Immature natural killer cell (primary cell): ENCODE data around the gene CYBA. TPM values are rescaled to one million over a fixed set of nuclear protein-coding genes. Genes with fewer than 3 reads are reported as not detected.
"Not testable (repeated sequence)": the region's sequence is repeated elsewhere in the genome, so short reads cannot be mapped to it uniquely, and the experiment has no call there.

Experiments
- DNase-seq, 3 donors: peaks; one replicate each; pipeline ENCODE4 v3.0.0; 2022; ENCODE audit warnings: mixed read lengths in 1 of 3
- H3K27ac Mint-ChIP-seq, 6 donors: one replicate each; pipeline ENCODE4 v1.8.0; 2020; ENCODE audit warnings: mixed read lengths in 6 of 6, mild to moderate bottlenecking in 5 of 6, inconsistent platforms in 4 of 6, moderate library complexity in 3 of 6
- H3K27me3 Mint-ChIP-seq, 3 donors: one replicate each; pipeline ENCODE4 v1.8.0; 2020 to 2021; ENCODE audit warnings: low read depth in 3 of 3, mild to moderate bottlenecking in 3 of 3, mixed read lengths in 3 of 3, moderate library complexity in 3 of 3, inconsistent platforms in 1 of 3
- H3K36me3 Mint-ChIP-seq, 3 donors: one replicate each; pipeline ENCODE4 v1.8.0; 2020; ENCODE audit warnings: mixed read lengths in 3 of 3, inconsistent platforms in 2 of 3, mild to moderate bottlenecking in 2 of 3
- H3K4me1 Mint-ChIP-seq, 2 donors: one replicate each; pipeline ENCODE4 v1.8.0; 2020; ENCODE audit warnings: inconsistent platforms in 2 of 2, mild to moderate bottlenecking in 2 of 2, mixed read lengths in 2 of 2, moderate library complexity in 1 of 2
- H3K4me3 Mint-ChIP-seq, 5 donors: one replicate each; pipeline ENCODE4 v1.8.0; 2020; ENCODE audit warnings: mild to moderate bottlenecking in 5 of 5, mixed read lengths in 5 of 5, inconsistent platforms in 3 of 5, moderate library complexity in 3 of 5
- H3K9me3 Mint-ChIP-seq, 6 donors: one replicate each; pipeline ENCODE4 v1.8.0; 2020; ENCODE audit warnings: mild to moderate bottlenecking in 6 of 6, mixed read lengths in 6 of 6, inconsistent platforms in 4 of 6, moderate library complexity in 3 of 6
- polyA plus RNA-seq, 3 donors: library from polyadenylated mRNA; unstranded; fragments of 300-500 nt; fragmentation: Illumina TruSeq; gene quantifications; one replicate each; pipeline ENCODE4 v1.2.3, GENCODE V29; 2021

The CYBA gene
- polyA plus RNA-seq, 3 donors from 2014 or later, result 2,079 to 2,787 (median 2,690) TPM

GRCh38 chr16:88610909-88611812 lies 39.7 kb downstream of the CYBA start:
- no peak for DNase-seq
- Mint-ChIP-seq H3K4me3 (no peak overlapping the region), H3K27ac (peak overlapping the region in 3 of 6 donors; percentile 7 to 53 (median 44)), H3K9me3 (no peaks in the 10 kb centered on the region), H3K4me1 (peaks cover 9 to 19% of the 10 kb centered on the region in 2 donors), H3K36me3 (peaks cover 15 to 37% (median 28%) of the 10 kb centered on the region in 3 donors), H3K27me3 (peaks cover 0 to 6% (median 4%) of the 10 kb centered on the region in 3 donors)

- H3K9me3 Mint-ChIP-seq, result no peaks in the 10 kb centered on the region
- DNase-seq, result no peak
- peaks cover 15 to 37% (median 25%) of the 10 kb centered on the region in 3 donors for H3K36me3 Mint-ChIP-seq
- peaks cover 6 to 19% of the 10 kb centered on the region in 2 donors for H3K4me1 Mint-ChIP-seq
- H3K27ac Mint-ChIP-seq, result peak overlapping the region in 3 of 6 donors; percentile 37 to 70 (median 61)
- H3K4me3 Mint-ChIP-seq, result no peak overlapping the region
- peaks cover 0 to 6% (median 6%) of the 10 kb centered on the region in 3 donors for H3K27me3 Mint-ChIP-seq
These were observed 40.8 kb downstream of the CYBA start for GRCh38 chr16:88610080-88610479.

GRCh38 chr16:88609426-88609825 lies 41.4 kb downstream of the CYBA start:
- not testable (repeated sequence) for H3K27me3 Mint-ChIP-seq, DNase-seq, H3K4me3 Mint-ChIP-seq, H3K27ac Mint-ChIP-seq, H3K9me3 Mint-ChIP-seq
- Mint-ChIP-seq H3K36me3 (peaks cover 15 to 35% (median 24%) of the 10 kb centered on the region in 3 donors), H3K4me1 (peaks cover 6 to 19% of the 10 kb centered on the region in 2 donors)

- H3K27ac Mint-ChIP-seq, result peak overlapping the region in 3 of 6 donors; percentile 42 to 75 (median 59)
- no peaks in the 10 kb centered on the region for H3K9me3 Mint-ChIP-seq
- H3K27me3 Mint-ChIP-seq, result peaks cover 0 to 6% (median 3%) of the 10 kb centered on the region in 3 donors
- peaks cover 4 to 11% of the 10 kb centered on the region in 2 donors for H3K4me1 Mint-ChIP-seq
- H3K4me3 Mint-ChIP-seq, result no peak overlapping the region
- peaks cover 15 to 30% (median 15%) of the 10 kb centered on the region in 3 donors for H3K36me3 Mint-ChIP-seq
- DNase-seq, result no peak
These were observed 42.8 kb downstream of the CYBA start for GRCh38 chr16:88608076-88608475.

DNA sequence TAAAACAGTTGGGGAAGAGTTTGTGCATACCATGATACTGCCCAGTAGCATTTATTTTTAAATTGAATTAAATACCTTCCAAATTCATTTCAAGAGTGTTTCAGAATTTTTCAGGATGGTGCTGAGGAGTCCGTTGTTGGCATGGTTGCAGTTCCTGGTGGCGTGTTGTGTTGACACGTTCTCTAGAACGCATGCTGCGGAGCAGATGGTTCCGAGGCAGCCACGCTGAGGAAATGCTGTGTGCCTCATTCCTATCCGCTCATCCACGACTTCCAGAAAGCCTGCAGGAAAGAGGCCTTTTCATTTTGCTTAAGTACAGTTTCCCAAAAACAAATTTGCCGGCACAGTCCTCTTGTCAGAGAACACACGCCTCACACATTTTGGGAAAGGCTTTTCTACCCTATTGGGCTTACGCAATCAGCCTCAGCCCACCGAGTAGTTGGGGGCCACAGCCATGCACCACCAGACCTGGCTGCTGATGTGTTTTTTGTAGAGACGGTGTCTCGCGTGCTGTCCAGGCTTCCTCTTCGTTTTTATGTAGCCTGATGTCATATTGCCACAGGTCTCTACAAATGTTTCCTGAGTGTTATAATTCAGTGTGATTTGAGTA lies 44.6 kb downstream of the CYBA start:
- Mint-ChIP-seq H3K4me3 (no peak overlapping the region), H3K9me3 (no peaks in the 10 kb centered on the region), H3K27ac (peak overlapping the region in 3 of 6 donors; percentile 16 to 50 (median 40)), H3K4me1 (peaks cover 4 to 11% of the 10 kb centered on the region in 2 donors), H3K27me3 (peaks cover 0 to 6% (median 0%) of the 10 kb centered on the region in 3 donors), H3K36me3 (peaks cover 15 to 27% (median 20%) of the 10 kb centered on the region in 3 donors)
- no peak for DNase-seq

- Mint-ChIP-seq H3K4me1 (peaks cover 2 to 18% of the 10 kb centered on the region in 2 donors), H3K9me3 (no peaks in the 10 kb centered on the region), H3K27me3 (peaks cover 0 to 6% (median 0%) of the 10 kb centered on the region in 3 donors)
These were observed 45.4 kb downstream of the CYBA start for GRCh38 chr16:88605186-88606147.

GRCh38 chr16:88602091-88602490 lies 48.8 kb downstream of the CYBA start:
- H3K9me3 Mint-ChIP-seq, result no peaks in the 10 kb centered on the region
- no peak for DNase-seq
- peaks cover 2 to 19% of the 10 kb centered on the region in 2 donors for H3K4me1 Mint-ChIP-seq
- peak overlapping the region in 1 of 6 donors; percentile 17 for H3K27ac Mint-ChIP-seq
- H3K36me3 Mint-ChIP-seq, result peaks cover 5 to 22% (median 7%) of the 10 kb centered on the region in 3 donors
- peaks cover 0 to 4% (median 2%) of the 10 kb centered on the region in 3 donors for H3K27me3 Mint-ChIP-seq
- H3K4me3 Mint-ChIP-seq, result no peak overlapping the region

More at GRCh38 chr16:88605186-88606147, 45.4 kb downstream of the CYBA start:
- no peak for DNase-seq
- Mint-ChIP-seq H3K27ac (no peak overlapping the region), H3K36me3 (peaks cover 11 to 28% (median 14%) of the 10 kb centered on the region in 3 donors), H3K4me3 (no peak overlapping the region)

DNA sequence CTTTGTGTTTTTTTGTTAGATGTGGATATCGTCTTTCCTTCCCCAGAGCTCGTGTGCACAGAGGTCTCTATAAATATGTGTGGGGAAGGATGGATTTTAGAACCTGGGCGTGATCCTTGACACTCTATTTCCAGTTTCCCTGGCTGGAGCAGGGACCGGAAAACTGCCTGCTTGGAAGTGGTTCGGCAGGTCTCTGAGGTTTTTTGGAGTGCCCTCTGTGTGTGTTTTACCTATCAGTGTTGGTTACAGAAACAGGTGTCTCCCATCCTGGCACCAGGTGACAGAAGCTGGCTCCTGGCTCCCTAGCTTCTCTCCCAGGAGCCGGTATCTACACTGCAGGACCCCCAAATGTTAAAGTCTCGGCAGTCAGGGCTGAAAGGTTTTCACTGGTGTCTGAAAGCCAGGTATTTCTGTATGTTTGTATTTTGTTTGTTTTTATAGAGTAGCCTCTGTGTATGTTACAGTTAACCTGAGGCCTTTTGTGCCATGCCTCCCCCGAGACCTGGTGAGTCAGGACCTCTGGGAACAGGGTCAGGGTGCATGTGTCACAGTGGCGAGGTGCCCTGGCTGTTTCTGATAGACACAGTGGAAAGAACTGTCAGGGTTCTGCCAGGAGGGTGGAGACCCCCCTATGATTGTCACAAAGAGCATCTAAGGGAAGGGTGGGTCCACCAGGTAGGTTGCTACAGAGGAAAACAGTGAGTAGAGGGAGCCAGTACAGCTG lies 49.4 kb downstream of the CYBA start:
- H3K27ac Mint-ChIP-seq, result peak overlapping the region in 3 of 6 donors; percentile 30 to 56 (median 31)
- DNase-seq, result no peak
- H3K9me3 Mint-ChIP-seq, result no peaks in the 10 kb centered on the region
- peaks cover 0 to 2% (median 2%) of the 10 kb centered on the region in 3 donors for H3K27me3 Mint-ChIP-seq
- H3K4me1 Mint-ChIP-seq, result peaks cover 2 to 18% of the 10 kb centered on the region in 2 donors
- peaks cover 5 to 21% (median 6%) of the 10 kb centered on the region in 3 donors for H3K36me3 Mint-ChIP-seq
- no peak overlapping the region for H3K4me3 Mint-ChIP-seq

DNA sequence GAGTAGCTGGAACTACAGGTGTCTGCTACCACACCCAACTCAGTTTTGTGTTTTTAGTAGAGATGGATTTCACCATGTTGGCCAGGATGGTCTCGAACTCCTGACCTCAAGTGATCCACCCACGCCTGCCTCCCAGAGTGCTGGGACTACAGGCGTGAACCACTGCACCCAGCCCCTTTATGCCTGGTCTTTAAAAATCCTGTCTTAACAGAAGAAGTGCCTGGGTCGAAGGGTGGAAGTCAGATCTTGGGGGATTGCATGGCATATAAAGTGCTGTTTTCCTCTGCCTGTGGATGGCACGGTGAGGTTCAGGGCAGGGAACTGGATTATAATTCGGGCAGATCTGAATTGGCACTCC lies 50.3 kb downstream of the CYBA start:
- Mint-ChIP-seq H3K27ac (peak overlapping the region in 3 of 6 donors; percentile 32 to 42 (median 41)), H3K4me3 (no peak overlapping the region), H3K4me1 (peaks cover 5 to 23% of the 10 kb centered on the region in 2 donors), H3K27me3 (peaks cover 0 to 2% (median 0%) of the 10 kb centered on the region in 3 donors), H3K9me3 (no peaks in the 10 kb centered on the region), H3K36me3 (peaks cover 5 to 21% (median 6%) of the 10 kb centered on the region in 3 donors)
- no peak for DNase-seq

DNA sequence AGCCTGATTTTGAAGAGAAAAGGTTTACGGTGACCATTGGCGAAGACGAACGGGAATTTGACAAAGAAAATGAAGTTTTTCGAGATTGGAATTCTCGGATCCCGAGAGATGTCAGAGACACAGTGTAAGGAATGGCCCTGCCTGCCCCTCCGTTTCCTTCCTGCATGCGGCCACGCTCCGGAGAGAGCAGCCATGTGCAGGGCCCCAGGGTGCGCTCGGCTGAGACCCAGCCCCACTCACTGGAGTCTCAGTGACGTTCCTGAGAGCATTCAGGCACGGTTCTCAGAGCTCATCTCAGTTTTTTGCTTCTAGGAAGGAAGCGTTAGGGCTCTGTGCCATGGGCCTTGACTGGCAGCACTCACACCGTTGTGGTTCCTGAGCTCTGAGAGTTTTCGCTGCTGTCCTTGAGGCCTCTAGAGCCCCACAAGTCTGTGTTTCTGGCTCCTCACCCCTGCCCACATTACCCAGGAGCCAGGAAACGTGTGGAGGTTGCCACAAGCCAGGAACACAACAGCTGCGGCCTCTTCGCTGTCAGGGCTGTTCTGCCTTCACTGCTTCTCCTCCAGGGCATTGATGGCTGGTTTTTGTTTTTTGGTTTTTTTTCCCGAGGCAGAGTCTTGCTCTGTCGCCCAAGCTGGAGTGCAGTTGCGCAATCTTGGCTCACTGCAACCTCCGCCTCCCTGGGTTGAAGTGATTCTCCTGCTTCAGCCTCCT lies 50.9 kb downstream of the CYBA start:
- Mint-ChIP-seq H3K27me3 (peaks cover 0 to 2% (median 0%) of the 10 kb centered on the region in 3 donors), H3K36me3 (peaks cover 5 to 21% (median 6%) of the 10 kb centered on the region in 3 donors), H3K9me3 (no peaks in the 10 kb centered on the region), H3K27ac (peak overlapping the region in 1 of 6 donors; percentile 32), H3K4me3 (no peak overlapping the region), H3K4me1 (peaks cover 5 to 23% of the 10 kb centered on the region in 2 donors)
- DNase-seq, result peak in 1 of 3 donors; percentile 23

GRCh38 chr16:88599092-88599733 lies 51.6 kb downstream of the CYBA start:
- H3K27me3 Mint-ChIP-seq, result peaks cover 0 to 2% (median 0%) of the 10 kb centered on the region in 3 donors
- H3K27ac Mint-ChIP-seq, result peak overlapping the region in 1 of 6 donors; percentile 80
- H3K4me1 Mint-ChIP-seq, result peaks cover 5 to 23% of the 10 kb centered on the region in 2 donors
- H3K36me3 Mint-ChIP-seq, result peaks cover 5 to 24% (median 6%) of the 10 kb centered on the region in 3 donors
- no peak for DNase-seq
- no peaks in the 10 kb centered on the region for H3K9me3 Mint-ChIP-seq
- H3K4me3 Mint-ChIP-seq, result no peak overlapping the region
